ENCODE data around the gene APCDD1L.

- TF ChIP-seq CTCF (IDR thresholded peaks at IDR 0.05; ENCODE audit: insufficient read depth, low read depth, low read length) (no peak), EZH2 (IDR thresholded peaks at IDR 0.05; ENCODE audit: insufficient read depth, low read length) (no peak)
Observed at GRCh38 chr20:58482416-58482815, 32.8 kb downstream of the APCDD1L start.
